Measurements from ENCODE around the gene PIGX.
A peak's percentile ranks its signal among the peaks of the same experiment; 100 is the strongest.

PIGX gene

DNA sequence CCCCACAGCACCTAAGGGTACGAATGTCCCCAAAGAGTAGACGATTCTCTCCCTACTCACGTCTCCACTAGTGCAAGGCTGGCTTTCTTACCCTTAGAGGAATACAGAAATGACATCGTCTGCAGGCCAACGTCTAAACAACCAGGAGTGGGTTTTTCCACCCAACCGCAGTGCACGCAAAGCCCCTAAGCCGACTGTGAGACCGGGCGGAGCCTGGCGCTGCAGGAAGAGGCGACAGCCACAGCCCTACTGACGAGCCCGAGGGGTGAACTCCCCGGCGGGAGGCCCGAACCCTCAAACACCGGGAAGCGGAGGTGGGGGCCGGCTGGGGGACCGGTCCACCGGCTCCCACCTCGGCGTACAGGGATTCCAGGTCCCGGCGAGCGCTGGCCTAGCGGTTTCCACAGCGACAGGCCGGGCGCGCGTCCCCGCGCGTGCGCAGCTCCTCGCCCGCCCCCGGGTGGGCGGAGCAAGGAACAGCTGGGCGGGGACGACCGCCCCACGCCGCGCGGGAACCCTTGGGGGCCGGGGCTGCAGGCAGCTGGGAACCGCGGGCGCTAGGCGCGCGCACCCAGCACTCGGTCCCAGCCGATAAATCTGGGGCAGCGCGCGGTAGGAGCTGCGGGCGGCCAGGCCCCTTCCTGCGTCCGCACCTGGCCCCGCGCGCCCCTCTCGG lies at the start of gene PIGX, which contains the start of gene CEP19:
TSS of gene PIGX (plus strand) at position 540 of the 676 bp plus-strand sequence.
TSS of gene CEP19 (minus strand) at position 413 of the 676 bp plus-strand sequence. CDS start 3,593 bp downstream, outside the sequence.
- DNase-seq: peak; percentile 58

DNA sequence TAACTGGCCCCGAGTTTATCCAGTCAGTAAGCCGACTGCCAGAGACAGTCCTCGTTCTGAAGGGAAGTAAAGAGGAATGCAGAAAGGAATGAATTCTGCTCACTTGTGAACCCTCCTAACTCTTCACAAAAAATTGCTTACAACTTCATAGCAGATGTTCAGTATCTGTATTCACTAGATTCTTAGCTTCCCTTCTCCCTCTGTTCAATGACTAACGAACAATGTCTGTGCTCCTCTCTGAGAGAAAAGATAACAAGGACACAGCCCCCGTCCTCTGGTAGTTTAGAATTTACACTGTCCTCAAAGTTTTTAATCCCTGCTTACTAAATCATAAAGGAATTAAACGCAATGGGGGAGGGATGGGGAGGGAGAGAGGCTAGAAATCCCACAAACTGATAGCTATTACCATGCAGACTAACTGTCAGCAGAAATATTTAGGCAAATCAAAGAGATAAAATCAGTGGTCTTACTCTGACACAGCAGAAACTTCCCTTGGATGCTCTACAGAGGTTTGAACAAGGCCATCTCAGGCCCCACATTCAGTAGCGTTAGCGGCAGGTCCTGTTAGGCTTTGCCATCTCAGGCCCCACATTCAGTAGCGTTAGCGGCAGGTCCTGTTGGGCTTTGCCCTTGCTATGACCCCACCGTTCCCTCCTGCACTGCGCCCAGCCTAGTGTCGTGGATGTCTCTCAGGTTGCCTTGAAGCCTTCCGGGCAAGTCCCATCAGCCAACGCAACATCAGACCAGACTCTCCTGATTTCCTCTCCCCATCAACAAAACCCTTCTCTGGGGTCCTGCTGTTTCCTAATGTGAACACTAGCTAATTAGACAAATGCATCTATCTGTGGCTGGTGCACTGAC lies 49.2 kb upstream of the PIGX start:
- DNase-seq: no peak

- DNase-seq: peak; percentile 75
These were observed 45.9 kb upstream of the PIGX start for GRCh38 chr3:196666001-196666867.

GRCh38 chr3:196667056-196667825 lies 44.9 kb upstream of the PIGX start:
- DNase-seq: no peak

- no peak for DNase-seq
These were observed 41.8 kb upstream of the PIGX start for GRCh38 chr3:196670339-196670738.

DNA sequence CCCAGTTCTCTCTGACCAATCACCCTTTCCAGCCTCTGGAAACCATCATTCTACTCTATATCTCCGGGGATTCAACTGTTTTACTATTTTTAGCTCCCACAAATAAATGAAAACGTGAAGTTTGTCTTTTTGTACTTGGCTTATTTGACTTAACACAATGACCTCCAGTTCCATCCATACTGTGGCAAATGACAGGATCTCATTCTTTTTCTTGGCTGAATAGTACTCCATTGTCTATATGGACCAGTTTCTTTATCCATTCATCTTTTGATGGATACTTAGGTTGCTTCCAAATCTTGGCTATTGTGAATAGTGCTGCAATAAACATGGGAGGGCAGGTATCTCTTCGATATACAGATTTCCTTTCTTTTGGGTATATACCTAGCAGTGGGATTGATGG lies 38.5 kb upstream of the PIGX start:
- DNase-seq: no peak

DNA sequence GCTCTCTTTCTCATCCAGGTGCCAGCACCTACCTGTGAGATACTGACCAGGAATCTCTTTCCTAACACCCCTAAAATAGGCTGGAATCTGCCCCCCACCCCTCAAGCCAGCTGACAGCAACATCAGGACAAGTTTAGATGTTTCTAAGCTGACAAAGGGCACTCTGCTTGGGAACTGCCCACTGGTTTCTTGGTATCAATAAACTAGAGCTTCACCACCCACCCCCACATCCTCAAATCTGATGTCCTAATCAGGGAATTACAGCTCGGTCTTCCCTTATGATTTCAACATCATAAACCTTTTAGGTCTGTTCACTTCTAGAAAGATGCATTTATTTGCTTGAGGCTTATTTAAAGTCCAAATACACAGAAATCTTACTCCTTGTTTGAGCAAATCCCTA lies 34.8 kb upstream of the PIGX start:
- DNase-seq: no peak

GRCh38 chr3:196677931-196678330 lies 34.2 kb upstream of the PIGX start:
- no peak for DNase-seq

- peak; percentile 46 for DNase-seq
These were observed 27.4 kb upstream of the PIGX start for GRCh38 chr3:196684548-196685407.

DNA sequence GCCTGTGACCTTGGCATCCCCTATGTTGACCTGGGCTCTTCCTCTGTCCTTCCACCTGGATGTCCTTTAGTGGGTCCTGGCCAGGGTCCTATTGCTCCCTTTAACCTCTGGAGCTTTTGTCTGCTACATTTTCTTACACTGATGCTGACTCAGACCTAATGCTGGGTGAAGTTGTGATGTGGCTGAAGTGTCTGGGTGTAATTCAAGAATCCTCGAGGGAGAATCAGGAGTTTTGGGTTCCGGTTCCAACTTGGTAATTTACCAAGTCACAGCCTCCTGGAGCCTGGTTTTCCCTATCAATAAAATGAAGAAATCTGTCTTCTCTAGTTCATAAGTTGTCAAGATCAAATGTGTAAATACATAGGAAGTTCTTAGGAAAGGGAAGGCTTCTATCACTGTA lies 25.7 kb upstream of the PIGX start:
- no peak for DNase-seq

- DNase-seq: peak; percentile 12
These were observed 23.8 kb upstream of the PIGX start for GRCh38 chr3:196688349-196688748.

- no peak for DNase-seq
These were observed 22.1 kb upstream of the PIGX start for GRCh38 chr3:196689941-196690660.

- DNase-seq: no peak
These were observed 20.8 kb upstream of the PIGX start for GRCh38 chr3:196691386-196691785.

DNA sequence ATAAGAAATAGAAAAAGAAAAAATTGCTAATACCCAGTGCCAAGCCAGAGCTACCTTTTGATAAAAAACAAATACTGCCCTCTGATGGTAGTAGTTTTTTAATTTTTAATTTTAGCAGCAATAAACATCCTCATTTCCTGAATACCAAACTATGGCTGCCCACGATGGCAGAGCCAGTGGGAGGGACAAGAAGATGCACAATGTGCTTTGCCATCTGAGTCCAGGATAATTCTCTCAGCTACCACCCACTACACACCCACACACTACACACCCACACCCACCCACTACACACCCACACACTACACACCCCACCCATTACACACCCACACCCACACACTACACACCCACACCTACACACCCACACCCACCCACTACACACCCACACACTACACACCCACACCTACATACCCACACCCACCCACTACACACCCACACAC lies 18.0 kb upstream of the PIGX start:
- no peak for DNase-seq

- no peak for DNase-seq
These were observed 17.0 kb upstream of the PIGX start for GRCh38 chr3:196694941-196695848.

- DNase-seq: no peak
These were observed 16.3 kb upstream of the PIGX start for GRCh38 chr3:196695849-196696226.

GRCh38 chr3:196697270-196697669 lies 14.9 kb upstream of the PIGX start:
- DNase-seq: no peak

DNA sequence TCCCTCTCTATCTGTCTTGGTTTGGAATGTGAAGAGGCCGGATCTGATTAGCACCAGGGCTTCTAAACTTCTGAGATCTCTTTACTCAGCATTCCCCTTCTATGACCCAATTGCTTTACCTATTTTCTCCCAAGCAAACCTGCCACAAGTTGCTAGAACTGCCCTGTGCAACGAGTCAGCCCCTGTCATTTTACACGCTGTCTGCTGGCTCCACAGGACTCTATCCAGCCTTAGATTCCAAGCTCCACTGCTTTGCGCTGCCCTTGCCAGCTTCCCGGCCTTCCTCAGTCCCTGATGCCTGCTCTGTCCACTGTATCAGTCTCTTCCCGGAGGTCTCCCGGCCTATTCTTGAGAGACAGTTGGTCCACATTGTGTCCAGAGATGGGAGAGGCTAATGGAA lies 12.4 kb upstream of the PIGX start:
- no peak for DNase-seq

GRCh38 chr3:196700801-196701200 lies 11.4 kb upstream of the PIGX start:
- DNase-seq: no peak

DNA sequence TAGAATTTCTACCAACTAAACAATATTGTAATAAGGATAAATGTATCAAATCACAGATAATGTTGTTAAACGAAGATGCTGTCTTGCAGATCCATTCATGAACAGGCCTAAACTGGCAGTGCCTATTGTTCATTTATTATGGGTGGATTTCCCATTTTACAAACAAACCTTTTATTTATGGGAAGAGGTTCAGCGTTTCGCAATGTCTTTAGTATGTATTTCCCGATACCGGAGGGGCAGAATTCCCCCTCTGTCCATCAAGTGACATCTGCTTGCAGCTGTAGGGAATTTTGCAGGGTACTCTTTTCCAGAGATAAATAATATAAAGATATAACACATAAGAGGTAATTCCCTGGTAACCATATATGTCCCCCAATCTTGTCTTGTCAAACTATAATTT lies 5.8 kb upstream of the PIGX start:
- no peak for DNase-seq
